KMS-11 (cell line): ENCODE data around the gene CDCA3.

Experiments
- H2AFZ ChIP-seq: fragments of 200-600 bp; sonication (generic); 2 replicates; pipeline ENCODE4 v1.6.1; 2016; ENCODE audit warnings: antibody characterized with exemption, mixed run types, low read depth
- H3K27ac ChIP-seq: fragments of 200-600 bp; sonication (generic); 2 replicates; pipeline ENCODE4 v1.6.1; 2016; ENCODE audit warnings: mild to moderate bottlenecking, mixed run types
- H3K27me3 ChIP-seq: fragments of 200-600 bp; sonication (generic); 2 replicates; pipeline ENCODE4 v1.6.1; 2017; ENCODE audit warnings: mild to moderate bottlenecking, low read depth, mixed run types, moderate library complexity; ENCODE audit not compliant: insufficient read depth
- H3K36me3 ChIP-seq: fragments of 200-600 bp; sonication (generic); 2 replicates; pipeline ENCODE4 v1.6.1; 2017; ENCODE audit warnings: mild to moderate bottlenecking, mixed run types; ENCODE audit not compliant: insufficient read depth
- H3K4me1 ChIP-seq: fragments of 200-600 bp; sonication (generic); 2 replicates; pipeline ENCODE4 v1.6.1; 2016; ENCODE audit warnings: mild to moderate bottlenecking, low read depth, mixed run types; ENCODE audit not compliant: poor library complexity, severe bottlenecking
- H3K4me2 ChIP-seq: fragments of 200-600 bp; sonication (generic); 2 replicates; pipeline ENCODE4 v1.7.0; 2016; ENCODE audit warnings: mild to moderate bottlenecking, mixed run types
- H3K4me3 ChIP-seq: fragments of 200-600 bp; sonication (generic); IDR thresholded peaks from 2 replicates; pipeline ENCODE4 v1.6.1; 2017; ENCODE audit warnings: low read depth, low read length, mixed read lengths; ENCODE audit not compliant: insufficient read depth
- H3K79me2 ChIP-seq: fragments of 200-600 bp; sonication (generic); 2 replicates; pipeline ENCODE4 v1.6.1; 2016; ENCODE audit warnings: low read depth, mixed run types; ENCODE audit not compliant: insufficient read depth
- H3K9ac ChIP-seq: fragments of 200-600 bp; sonication (generic); 2 replicates; pipeline ENCODE4 v1.6.1; 2016; ENCODE audit warnings: mild to moderate bottlenecking, mixed run types
- H4K20me1 ChIP-seq: fragments of 200-600 bp; sonication (generic); 2 replicates; pipeline ENCODE4 v1.6.1; 2016; ENCODE audit warnings: mild to moderate bottlenecking, mixed run types; ENCODE audit not compliant: insufficient read depth
- CTCF ChIP-seq: fragments of 200-600 bp; sonication (generic); conservative IDR thresholded peaks from 2 replicates; pipeline ENCODE4 v1.6.1; 2017; ENCODE audit warnings: low read depth, mild to moderate bottlenecking, antibody characterized with exemption, low read length, moderate library complexity, mixed read lengths

The CDCA3 gene

GRCh38 chr12:6818645-6819044, 32.4 kb downstream of the CDCA3 start:
- Histone ChIP-seq H3K4me3 (no peak overlapping the region), H3K27me3 (peaks cover 37% of the 10 kb centered on the region), H3K79me2 (no peaks in the 10 kb centered on the region), H3K4me1 (no peaks in the 10 kb centered on the region), H3K4me2 (no peak overlapping the region), H3K36me3 (no peaks in the 10 kb centered on the region), H3K9ac (no peak overlapping the region), H2AFZ (no peak overlapping the region), H4K20me1 (no peaks in the 10 kb centered on the region), H3K27ac (no peak overlapping the region)
- no peak for TF ChIP-seq CTCF

- Histone ChIP-seq H3K79me2 (no peaks in the 10 kb centered on the region), H3K27me3 (peaks cover 33% of the 10 kb centered on the region), H4K20me1 (no peaks in the 10 kb centered on the region), H3K4me2 (no peak overlapping the region), H3K36me3 (no peaks in the 10 kb centered on the region), H3K4me3 (no peak overlapping the region), H2AFZ (no peak overlapping the region), H3K27ac (no peak overlapping the region), H3K9ac (no peak overlapping the region), H3K4me1 (no peaks in the 10 kb centered on the region)
- no peak for TF ChIP-seq CTCF
These were observed 32.9 kb downstream of the CDCA3 start for GRCh38 chr12:6818222-6818621.

GRCh38 chr12:6817662-6818157, 33.4 kb downstream of the CDCA3 start:
- Histone ChIP-seq H3K9ac (no peak overlapping the region), H3K27me3 (peaks cover 28% of the 10 kb centered on the region), H3K4me1 (no peaks in the 10 kb centered on the region), H3K36me3 (no peaks in the 10 kb centered on the region), H3K79me2 (no peaks in the 10 kb centered on the region), H2AFZ (no peak overlapping the region), H3K4me3 (no peak overlapping the region), H4K20me1 (no peaks in the 10 kb centered on the region), H3K4me2 (no peak overlapping the region), H3K27ac (no peak overlapping the region)
- TF ChIP-seq CTCF: no peak

- H3K36me3 ChIP-seq: no peaks in the 10 kb centered on the region
- H3K4me2 ChIP-seq: no peak overlapping the region
- no peak overlapping the region for H3K9ac ChIP-seq
- peaks cover 23% of the 10 kb centered on the region for H3K27me3 ChIP-seq
- no peaks in the 10 kb centered on the region for H4K20me1 ChIP-seq
- no peaks in the 10 kb centered on the region for H3K79me2 ChIP-seq
- no peak for TF ChIP-seq CTCF
- H2AFZ ChIP-seq: no peak overlapping the region
- no peaks in the 10 kb centered on the region for H3K4me1 ChIP-seq
- no peak overlapping the region for H3K4me3 ChIP-seq
- H3K27ac ChIP-seq: no peak overlapping the region
These were observed 34.0 kb downstream of the CDCA3 start for GRCh38 chr12:6817098-6817497.
